Keratinocyte (primary cell): Measurements from ENCODE around the gene ECHS1.

Source experiments
- EZH2 ChIP-seq: IDR thresholded peaks from one replicate; pipeline ENCODE4 v1.6.1; 2012; ENCODE audit warnings: inconsistent platforms, mild to moderate bottlenecking, low read length, moderate library complexity
- TF ChIP-seq, protein P1 (sequence below), 3 experiments: IDR thresholded peaks in 1 of 3; conservative IDR thresholded peaks in 1 of 3; optimal IDR thresholded peaks in 1 of 3; 2 replicates in 2 of 3; 3 replicates in 1 of 3; pipeline versions ENCODE3 to v1.5.1; 2011; ENCODE audit warnings: low read length in 3 of 3, mild to moderate bottlenecking in 3 of 3, moderate library complexity in 2 of 3, control low read depth in 1 of 3, inconsistent platforms in 1 of 3; ENCODE audit not compliant: insufficient read depth in 2 of 3; ENCODE audit errors: extremely low read depth in 1 of 3

DNA sequence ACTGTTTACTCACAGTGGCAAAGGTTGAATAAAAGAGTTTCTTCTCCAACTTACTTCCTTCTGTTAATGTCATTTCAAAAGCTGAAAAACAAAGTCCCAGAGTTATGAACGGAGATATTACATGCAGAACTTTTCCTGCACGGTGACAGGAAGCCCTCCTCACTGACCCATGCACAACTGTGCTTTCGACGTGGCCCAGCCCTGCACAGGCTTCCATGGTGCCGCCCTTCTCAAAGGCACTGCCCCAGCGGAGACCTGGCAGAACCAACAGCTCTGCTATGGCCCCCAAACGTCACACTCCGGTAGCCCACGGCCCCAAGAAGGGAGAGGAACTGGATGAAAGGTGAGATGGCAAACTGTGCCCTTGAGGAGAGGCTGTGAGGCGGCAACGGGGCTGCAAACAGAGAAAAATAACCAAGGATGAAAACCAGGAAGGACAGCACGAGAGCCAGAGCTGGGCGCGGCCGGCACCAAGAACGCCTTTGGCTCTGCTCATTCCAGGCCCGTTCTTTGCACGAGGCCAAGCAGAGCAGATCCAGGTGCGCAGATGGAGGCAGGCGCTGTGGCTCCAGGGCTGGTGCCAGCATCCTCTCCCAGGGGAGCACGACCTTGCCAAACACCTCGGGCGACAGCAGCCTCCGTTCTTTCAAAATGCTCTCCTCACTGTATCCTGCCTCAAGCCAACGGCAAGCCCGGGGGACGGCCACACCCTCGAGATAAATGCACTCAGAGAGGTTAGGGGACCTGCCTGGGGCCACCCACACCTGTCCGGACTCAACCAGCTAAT lies 8.3 kb downstream of the ECHS1 start:
- TF ChIP-seq, protein P1, sequence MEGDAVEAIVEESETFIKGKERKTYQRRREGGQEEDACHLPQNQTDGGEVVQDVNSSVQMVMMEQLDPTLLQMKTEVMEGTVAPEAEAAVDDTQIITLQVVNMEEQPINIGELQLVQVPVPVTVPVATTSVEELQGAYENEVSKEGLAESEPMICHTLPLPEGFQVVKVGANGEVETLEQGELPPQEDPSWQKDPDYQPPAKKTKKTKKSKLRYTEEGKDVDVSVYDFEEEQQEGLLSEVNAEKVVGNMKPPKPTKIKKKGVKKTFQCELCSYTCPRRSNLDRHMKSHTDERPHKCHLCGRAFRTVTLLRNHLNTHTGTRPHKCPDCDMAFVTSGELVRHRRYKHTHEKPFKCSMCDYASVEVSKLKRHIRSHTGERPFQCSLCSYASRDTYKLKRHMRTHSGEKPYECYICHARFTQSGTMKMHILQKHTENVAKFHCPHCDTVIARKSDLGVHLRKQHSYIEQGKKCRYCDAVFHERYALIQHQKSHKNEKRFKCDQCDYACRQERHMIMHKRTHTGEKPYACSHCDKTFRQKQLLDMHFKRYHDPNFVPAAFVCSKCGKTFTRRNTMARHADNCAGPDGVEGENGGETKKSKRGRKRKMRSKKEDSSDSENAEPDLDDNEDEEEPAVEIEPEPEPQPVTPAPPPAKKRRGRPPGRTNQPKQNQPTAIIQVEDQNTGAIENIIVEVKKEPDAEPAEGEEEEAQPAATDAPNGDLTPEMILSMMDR (optimal IDR thresholded peaks at IDR 0.05 in 1 of 3, IDR thresholded peaks at IDR 0.05 in 1 of 3, conservative IDR thresholded peaks at IDR 0.05 in 1 of 3; ENCODE audit: extremely low read depth in 1 of 3, insufficient read depth in 2 of 3, low read length in 3 of 3), result no peak
- TF ChIP-seq EZH2, result no peak
